Measurements from ENCODE around the gene ARPC3.
A peak's percentile ranks its signal among the peaks of the same experiment; 100 is the strongest.
"Not testable (repeated sequence)": the region's sequence is repeated elsewhere in the genome, so short reads cannot be mapped to it uniquely, and the experiment has no call there.

Gene ARPC3

GRCh38 chr12:110449799-110450497 is at the start of gene ARPC3:
Gene ARPC3, minus strand, starts transcription at chr12:110450337. Its CDS starts 77 bp downstream, at chr12:110450260.
- TF ChIP-seq FOXP2 (optimal IDR thresholded peaks at IDR 0.05; ENCODE audit: control extremely low read depth, extremely low read length, insufficient read depth) (peak; percentile 69), POLR2AphosphoS5 (IDR thresholded peaks at IDR 0.05; ENCODE audit: borderline replicate concordance, low read depth, low read length) (peak; percentile 93), EZH2 (IDR thresholded peaks at IDR 0.05) (no peak)
- H3K9ac ChIP-seq (ENCODE audit: insufficient read length), result peak within 1 kb of the TSS; percentile 82
- peaks cover 17% of the 10 kb centered on the region for H3K36me3 ChIP-seq (ENCODE audit: insufficient read depth, low read length)
- peak within 1 kb of the TSS; percentile 100 for H3K4me3 ChIP-seq
- DNase-seq (ENCODE audit: low read depth, low spot score), result peak; percentile 42
- H3K27ac ChIP-seq, result peak within 1 kb of the TSS; percentile 72
- H3K9me3 ChIP-seq (ENCODE audit: low read depth, low read length), result no peaks in the 10 kb centered on the region

GRCh38 chr12:110498984-110499706 is 49.0 kb upstream of the ARPC3 start:
- DNase-seq (ENCODE audit: low read depth, low spot score), result no peak
- no peak overlapping the region; the same call in 1 of the 2 replicates for H3K4me3 ChIP-seq
- peaks cover 4% of the 10 kb centered on the region; the same call in 1 of the 2 replicates for H3K9me3 ChIP-seq (ENCODE audit: low read depth, low read length)
- peaks cover 33% of the 10 kb centered on the region for H3K36me3 ChIP-seq (ENCODE audit: insufficient read depth, low read length)
- peak overlapping the region; percentile 56 for H3K27ac ChIP-seq
- H3K9ac ChIP-seq (ENCODE audit: insufficient read length), result peak overlapping the region; percentile 66
- TF ChIP-seq FOXP2 (optimal IDR thresholded peaks at IDR 0.05; ENCODE audit: control extremely low read depth, extremely low read length, insufficient read depth) (no peak), EZH2 (IDR thresholded peaks at IDR 0.05) (no peak), POLR2AphosphoS5 (IDR thresholded peaks at IDR 0.05; ENCODE audit: borderline replicate concordance, low read depth, low read length) (no peak)

GRCh38 chr12:110475426-110475825 is 25.3 kb upstream of the ARPC3 start:
- H3K36me3 ChIP-seq (ENCODE audit: insufficient read depth, low read length), result no peaks in the 10 kb centered on the region

GRCh38 chr12:110468214-110469048 is 18.3 kb upstream of the ARPC3 start, which contains the start of the genes FAM216A and GPN3:
Gene FAM216A, plus strand, starts transcription at chr12:110468845. Its CDS starts 31 bp downstream, at chr12:110468876.
Gene GPN3, minus strand, starts transcription at chr12:110468257. Its CDS starts 54 bp downstream, at chr12:110468203.
- Histone ChIP-seq H3K9ac (ENCODE audit: insufficient read length) (peak within 1 kb of the TSS; percentile 97), H3K36me3 (ENCODE audit: insufficient read depth, low read length) (peaks cover 15% of the 10 kb centered on the region), H3K9me3 (ENCODE audit: low read depth, low read length) (no peaks in the 10 kb centered on the region), H3K4me3 (peak within 1 kb of the TSS; percentile 86), H3K27ac (peak within 1 kb of the TSS; percentile 70)
- TF ChIP-seq FOXP2 (optimal IDR thresholded peaks at IDR 0.05; ENCODE audit: control extremely low read depth, extremely low read length, insufficient read depth), result no peak
- peak; percentile 95 for TF ChIP-seq POLR2AphosphoS5 (IDR thresholded peaks at IDR 0.05; ENCODE audit: borderline replicate concordance, low read depth, low read length)
- TF ChIP-seq EZH2 (IDR thresholded peaks at IDR 0.05), result no peak
- DNase-seq (ENCODE audit: low read depth, low spot score), result peak; percentile 94

More at GRCh38 chr12:110475426-110475825, 25.3 kb upstream of the ARPC3 start:
- H3K9me3 ChIP-seq (ENCODE audit: low read depth, low read length), result no peaks in the 10 kb centered on the region
- TF ChIP-seq FOXP2 (optimal IDR thresholded peaks at IDR 0.05; ENCODE audit: control extremely low read depth, extremely low read length, insufficient read depth) (no peak), POLR2AphosphoS5 (IDR thresholded peaks at IDR 0.05; ENCODE audit: borderline replicate concordance, low read depth, low read length) (no peak), EZH2 (IDR thresholded peaks at IDR 0.05) (no peak)
- no peak overlapping the region for H3K4me3 ChIP-seq
- no peak overlapping the region for H3K27ac ChIP-seq
- no peak for DNase-seq (ENCODE audit: low read depth, low spot score)
- H3K9ac ChIP-seq (ENCODE audit: insufficient read length), result no peak overlapping the region

GRCh38 chr12:110467847-110468213 is 17.7 kb upstream of the ARPC3 start:
- Histone ChIP-seq H3K36me3 (ENCODE audit: insufficient read depth, low read length) (peaks cover 19% of the 10 kb centered on the region), H3K9me3 (ENCODE audit: low read depth, low read length) (no peaks in the 10 kb centered on the region), H3K27ac (peak overlapping the region; percentile 23), H3K9ac (ENCODE audit: insufficient read length) (peak overlapping the region; percentile 97), H3K4me3 (peak overlapping the region; percentile 86)
- no peak for TF ChIP-seq EZH2 (IDR thresholded peaks at IDR 0.05)
- TF ChIP-seq FOXP2 (optimal IDR thresholded peaks at IDR 0.05; ENCODE audit: control extremely low read depth, extremely low read length, insufficient read depth), result no peak
- DNase-seq (ENCODE audit: low read depth, low spot score), result no peak

GRCh38 chr12:110466791-110467190 is 16.7 kb upstream of the ARPC3 start:
- H3K9me3 ChIP-seq (ENCODE audit: low read depth, low read length), result no peaks in the 10 kb centered on the region
- H3K4me3 ChIP-seq, result peak overlapping the region; percentile 86
- peak overlapping the region; percentile 97 for H3K9ac ChIP-seq (ENCODE audit: insufficient read length)
- no peak for DNase-seq (ENCODE audit: low read depth, low spot score)
- TF ChIP-seq POLR2AphosphoS5 (IDR thresholded peaks at IDR 0.05; ENCODE audit: borderline replicate concordance, low read depth, low read length) (no peak), FOXP2 (optimal IDR thresholded peaks at IDR 0.05; ENCODE audit: control extremely low read depth, extremely low read length, insufficient read depth) (no peak), EZH2 (IDR thresholded peaks at IDR 0.05) (no peak)
- peaks cover 24% of the 10 kb centered on the region for H3K36me3 ChIP-seq (ENCODE audit: insufficient read depth, low read length)
- H3K27ac ChIP-seq, result no peak overlapping the region

- not testable (repeated sequence) for H3K9me3 ChIP-seq (ENCODE audit: low read depth, low read length); DNase-seq (ENCODE audit: low read depth, low spot score); H3K27ac ChIP-seq; H3K9ac ChIP-seq (ENCODE audit: insufficient read length); H3K4me3 ChIP-seq
- H3K36me3 ChIP-seq (ENCODE audit: insufficient read depth, low read length), result peaks cover 25% of the 10 kb centered on the region
Observed at GRCh38 chr12:110465765-110466164, 15.6 kb upstream of the ARPC3 start.

- H3K9me3 ChIP-seq (ENCODE audit: low read depth, low read length), result no peaks in the 10 kb centered on the region
- peaks cover 28% of the 10 kb centered on the region for H3K36me3 ChIP-seq (ENCODE audit: insufficient read depth, low read length)
- H3K4me3 ChIP-seq, result no peak overlapping the region
- H3K27ac ChIP-seq, result no peak overlapping the region
- DNase-seq (ENCODE audit: low read depth, low spot score), result no peak
- H3K9ac ChIP-seq (ENCODE audit: insufficient read length), result no peak overlapping the region
- TF ChIP-seq EZH2 (IDR thresholded peaks at IDR 0.05) (no peak), FOXP2 (optimal IDR thresholded peaks at IDR 0.05; ENCODE audit: control extremely low read depth, extremely low read length, insufficient read depth) (no peak), POLR2AphosphoS5 (IDR thresholded peaks at IDR 0.05; ENCODE audit: borderline replicate concordance, low read depth, low read length) (no peak)
Observed at GRCh38 chr12:110465024-110465423, 14.9 kb upstream of the ARPC3 start.

- H3K9ac ChIP-seq (ENCODE audit: insufficient read length); H3K4me3 ChIP-seq; H3K27ac ChIP-seq; DNase-seq (ENCODE audit: low read depth, low spot score); H3K9me3 ChIP-seq (ENCODE audit: low read depth, low read length): not testable (repeated sequence)
- H3K36me3 ChIP-seq (ENCODE audit: insufficient read depth, low read length), result peaks cover 42% of the 10 kb centered on the region
Observed at GRCh38 chr12:110461189-110461588, 11.1 kb upstream of the ARPC3 start.
